IPS-11a (cell line): ENCODE measurements around the gene OAS2.
A peak's percentile ranks its signal among the peaks of the same experiment; 100 is the strongest.

Source experiments
- H3K4me3 ChIP-seq: one replicate; pipeline ENCODE4 v1.5.1; 2013; ENCODE audit warnings: low read depth, low read length, control low read depth

OAS2 gene

GRCh38 chr12:113014565-113014964, 36.2 kb downstream of the OAS2 start:
- no peak overlapping the region for H3K4me3 ChIP-seq

- no peak overlapping the region for H3K4me3 ChIP-seq
These were observed 38.5 kb downstream of the OAS2 start for GRCh38 chr12:113016796-113017195.

DNA sequence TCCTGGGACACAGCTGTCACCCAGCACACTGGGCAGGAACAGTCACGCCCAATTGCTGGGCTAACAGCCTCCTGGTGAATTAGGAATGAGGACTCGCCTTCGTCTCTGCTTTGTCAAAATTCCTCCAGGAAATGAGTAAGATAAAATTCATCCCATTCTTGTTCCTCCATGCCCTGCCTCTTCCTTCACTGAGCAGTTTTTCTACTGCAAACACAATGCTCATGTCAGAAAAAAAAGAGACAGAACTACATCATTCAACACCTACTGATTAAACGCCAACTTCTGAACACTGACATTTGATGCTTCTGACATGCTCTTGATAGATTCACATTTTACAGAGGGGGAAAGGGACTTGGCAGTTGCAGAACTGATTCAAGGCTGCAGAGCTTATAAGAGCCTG, 40.7 kb downstream of the OAS2 start:
- no peak overlapping the region for H3K4me3 ChIP-seq

- H3K4me3 ChIP-seq: no peak overlapping the region
These were observed 43.2 kb downstream of the OAS2 start for GRCh38 chr12:113021500-113021899.

DNA sequence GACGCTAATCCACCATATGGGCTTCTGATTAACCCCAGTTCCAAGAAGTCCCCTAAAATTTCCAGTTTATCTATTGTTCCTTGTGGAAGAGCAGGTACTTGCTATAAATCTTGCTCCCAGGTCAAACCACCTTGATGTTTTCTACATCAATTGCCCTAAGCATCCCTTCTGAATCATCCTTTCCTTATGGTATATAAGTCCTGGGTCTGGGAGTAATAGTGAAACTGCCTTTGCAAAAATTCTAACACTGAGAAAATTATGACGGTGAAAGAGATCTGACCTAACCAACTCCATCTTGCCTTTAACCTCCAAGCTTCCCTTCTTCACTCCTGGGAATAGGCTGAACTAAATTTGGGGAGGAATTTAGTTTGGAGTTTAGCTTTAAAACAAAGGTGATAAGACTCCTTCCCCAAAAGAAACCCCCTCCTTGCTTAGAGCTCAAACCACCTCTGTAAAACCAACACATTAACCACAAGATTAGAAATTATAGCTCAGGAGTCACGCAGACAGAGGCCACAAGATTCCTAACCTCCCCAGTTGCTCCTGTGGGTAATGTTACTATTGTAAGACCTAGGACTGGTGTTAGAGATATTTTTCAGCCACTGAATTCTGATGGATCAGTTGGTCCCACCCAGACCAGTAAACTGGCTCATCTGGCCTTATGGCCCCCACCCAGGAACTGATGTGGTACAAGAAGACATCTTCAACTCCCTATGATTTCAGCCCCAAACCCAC, 44.4 kb downstream of the OAS2 start:
- H3K4me3 ChIP-seq: no peak overlapping the region

DNA sequence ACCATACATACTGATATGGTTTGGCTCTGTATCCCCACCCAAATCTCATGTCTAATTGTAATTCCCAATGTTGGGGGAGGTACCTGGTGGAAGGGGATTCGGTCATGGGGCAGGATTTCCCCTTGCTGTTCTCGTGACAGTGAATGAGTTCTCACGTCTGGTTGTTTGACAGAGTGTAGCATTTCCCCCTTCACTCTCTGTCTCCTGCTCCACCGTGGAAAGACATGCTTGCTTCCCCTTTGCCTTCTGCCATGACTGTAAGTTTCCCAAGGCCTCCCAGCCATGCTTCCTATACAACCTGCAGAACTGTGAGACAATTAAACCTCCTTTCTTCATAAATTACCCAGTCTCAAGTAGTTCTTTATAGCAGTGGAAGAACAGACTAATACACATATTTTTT, 49.4 kb downstream of the OAS2 start:
- no peak overlapping the region for H3K4me3 ChIP-seq

- H3K4me3 ChIP-seq: no peak overlapping the region
These were observed 52.7 kb downstream of the OAS2 start for GRCh38 chr12:113030875-113031525.

DNA sequence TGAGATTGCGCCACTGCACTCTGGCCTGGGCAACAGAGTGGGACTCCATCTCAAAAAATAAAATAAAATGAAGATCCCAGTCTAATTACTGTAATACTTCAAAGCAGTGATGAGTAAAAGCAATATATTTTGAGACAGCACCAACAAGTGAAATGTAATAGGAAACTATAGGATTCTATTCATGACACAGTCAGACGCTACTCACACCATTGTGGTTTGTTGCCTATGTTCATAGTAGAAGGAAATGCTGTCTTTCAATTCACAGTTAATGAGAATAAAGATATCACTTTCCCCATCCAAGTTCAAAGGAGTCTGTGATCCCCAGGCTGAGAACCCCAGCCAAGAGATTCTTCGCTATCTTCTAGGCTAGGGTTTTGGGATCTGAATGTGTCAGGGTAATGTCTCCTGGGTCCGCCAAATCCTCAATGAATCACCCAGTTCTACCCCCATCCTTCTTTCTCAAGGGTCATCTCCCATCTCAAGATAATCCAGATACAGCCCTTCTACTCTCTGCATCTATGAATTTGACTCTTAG, 61.7 kb downstream of the OAS2 start:
- no peak overlapping the region for H3K4me3 ChIP-seq

- H3K4me3 ChIP-seq: no peak overlapping the region
These were observed 62.4 kb downstream of the OAS2 start for GRCh38 chr12:113040722-113041171.

GRCh38 chr12:113041560-113041959, 63.2 kb downstream of the OAS2 start:
- H3K4me3 ChIP-seq: no peak overlapping the region

DNA sequence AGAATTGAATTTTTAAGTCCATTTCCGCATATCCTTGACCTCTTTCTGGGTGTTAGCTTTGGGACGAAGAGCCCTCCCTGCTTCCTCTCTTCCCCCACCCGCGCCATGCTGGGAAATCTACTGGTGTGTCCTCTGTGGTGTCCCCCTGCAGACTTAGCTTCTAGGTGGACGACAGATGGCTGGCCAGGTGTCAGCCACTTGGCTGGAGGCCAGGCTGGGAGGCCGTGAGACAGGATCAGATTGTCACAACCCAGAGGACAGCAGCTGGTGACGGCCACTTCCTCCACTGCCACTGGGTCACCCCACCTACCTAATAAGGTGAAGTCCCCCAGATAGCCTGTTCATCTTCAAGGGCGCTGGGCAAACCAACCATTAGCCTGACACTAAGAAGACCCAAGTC, 64.9 kb downstream of the OAS2 start:
- H3K4me3 ChIP-seq: no peak overlapping the region

DNA sequence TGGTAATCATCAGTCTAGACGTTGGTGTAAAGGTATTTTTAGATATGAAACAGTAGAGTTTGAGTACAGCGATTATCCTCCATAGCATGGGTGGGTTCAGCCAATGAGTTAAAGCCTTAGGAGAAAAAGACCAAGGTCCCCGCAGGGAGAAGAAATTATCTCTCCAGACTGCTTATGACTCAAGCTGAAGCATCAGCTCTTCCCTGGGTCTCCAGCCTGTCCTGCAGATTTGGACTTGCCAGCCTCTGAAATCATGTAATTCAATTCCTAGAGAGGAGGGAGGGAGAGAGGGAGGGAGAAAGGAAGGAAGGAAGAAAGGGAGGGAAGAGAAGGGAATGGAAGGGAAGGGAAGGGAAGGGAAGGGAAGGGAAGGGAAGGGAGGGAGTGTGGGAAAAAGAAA, 66.2 kb downstream of the OAS2 start:
- H3K4me3 ChIP-seq: no peak overlapping the region

- H3K4me3 ChIP-seq: no peak overlapping the region
These were observed 70.4 kb downstream of the OAS2 start for GRCh38 chr12:113048716-113049127.

GRCh38 chr12:113049976-113050742, 71.8 kb downstream of the OAS2 start:
- no peak overlapping the region for H3K4me3 ChIP-seq

DNA sequence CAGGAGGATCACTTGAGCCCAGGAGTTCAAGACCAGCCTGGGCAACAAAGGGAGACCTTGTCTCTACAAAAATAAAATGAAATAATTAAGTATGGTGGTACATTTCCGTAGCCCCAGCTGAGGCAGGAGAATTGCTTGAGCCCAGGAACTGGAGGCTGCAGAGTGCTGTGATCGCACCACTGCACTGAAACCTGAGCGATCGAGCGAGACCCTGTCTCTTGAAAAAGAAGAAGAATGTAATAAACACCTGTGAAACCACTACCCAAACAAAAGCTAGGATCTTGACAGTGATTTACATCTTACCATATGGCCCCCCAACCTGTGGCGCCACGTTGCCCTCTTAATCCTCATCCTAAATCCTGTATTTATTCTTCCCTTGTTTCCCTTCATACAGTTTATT, 72.5 kb downstream of the OAS2 start:
- H3K4me3 ChIP-seq: no peak overlapping the region

DNA sequence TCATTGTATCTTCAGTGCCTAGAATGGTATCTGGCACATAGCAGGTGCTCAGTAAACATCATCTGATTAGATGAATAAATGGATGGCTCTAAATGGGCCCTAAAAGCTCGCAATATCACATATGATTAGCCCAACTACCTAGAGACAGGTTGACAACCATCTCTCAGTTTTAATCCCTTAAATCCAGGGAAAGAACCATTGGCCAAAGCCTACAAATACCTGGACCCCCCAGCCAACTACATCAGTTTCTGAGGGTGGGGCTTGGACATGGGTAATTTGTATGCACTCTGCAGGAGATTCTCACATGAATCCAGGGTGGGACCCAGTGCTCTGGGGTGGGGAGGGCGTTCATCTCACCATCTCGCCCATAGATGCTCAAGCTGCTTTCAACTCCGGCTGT, 73.4 kb downstream of the OAS2 start:
- no peak overlapping the region for H3K4me3 ChIP-seq

DNA sequence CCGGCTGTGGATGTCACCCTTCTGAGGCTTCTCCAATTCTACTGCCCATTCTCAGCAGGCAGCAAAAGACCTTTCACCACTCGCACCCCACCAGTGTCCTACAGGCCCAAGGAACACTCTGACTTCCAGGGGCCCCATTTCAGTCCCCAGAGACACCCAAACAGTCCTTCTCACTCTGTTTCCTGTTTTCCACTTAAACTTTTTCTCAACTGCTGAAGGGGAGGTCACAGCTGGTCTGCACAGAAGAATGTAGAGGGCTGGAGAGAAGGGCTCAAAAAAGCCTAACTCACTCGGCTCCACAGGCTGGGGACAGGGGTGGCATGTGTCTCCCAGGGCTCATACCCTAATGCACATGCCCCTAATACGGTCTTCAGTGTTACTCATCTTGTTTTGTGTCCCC, 74.0 kb downstream of the OAS2 start:
- no peak overlapping the region for H3K4me3 ChIP-seq

DNA sequence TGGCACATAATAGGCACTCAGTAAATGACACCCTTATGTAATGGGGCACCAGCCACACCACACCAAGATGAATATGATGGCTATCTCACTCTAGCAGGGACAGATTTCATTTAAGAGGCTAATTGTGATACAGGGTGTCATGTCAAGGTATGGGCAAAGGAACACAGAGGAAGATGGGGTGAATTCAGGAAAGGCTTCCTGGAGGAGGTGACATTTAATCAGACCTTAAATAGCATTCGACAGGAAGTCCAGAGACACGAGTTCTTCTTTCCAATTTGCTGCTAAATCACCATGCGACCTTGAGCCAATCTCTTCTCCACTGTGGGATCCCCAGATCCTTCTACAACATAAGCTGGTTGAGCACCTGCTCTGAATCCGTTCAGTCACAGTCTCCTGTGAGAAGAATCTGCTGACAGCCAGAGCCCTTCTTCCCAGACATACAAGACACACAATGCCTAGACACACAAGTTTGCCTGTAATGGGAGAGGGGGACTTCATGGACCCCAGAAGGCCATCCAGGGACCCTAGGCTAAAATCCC, 76.7 kb downstream of the OAS2 start:
- H3K4me3 ChIP-seq: no peak overlapping the region

- H3K4me3 ChIP-seq: no peak overlapping the region
These were observed 77.5 kb downstream of the OAS2 start for GRCh38 chr12:113055594-113056380.

DNA sequence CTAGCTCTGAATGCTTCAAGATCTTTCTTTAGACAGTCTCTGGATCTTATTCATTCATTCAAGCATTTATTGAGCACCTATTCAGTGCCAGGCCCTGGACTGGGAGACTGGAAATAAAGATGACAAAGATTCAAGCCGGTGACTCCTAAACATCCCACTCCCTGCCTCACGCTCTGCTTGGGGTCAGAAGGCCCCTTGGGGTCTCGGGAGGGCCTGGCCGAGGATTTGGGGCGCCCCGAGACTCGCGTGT, 78.0 kb downstream of the OAS2 start:
- peak overlapping the region; percentile 56 for H3K4me3 ChIP-seq
